A549 (cell line): ENCODE results near the gene CHMP3.

Experiments
- CTCF ChIP-seq: fragments of >200 bp; sonication (Bioruptor Twin); formaldehyde crosslinking; IDR thresholded peaks from 3 replicates; pipeline ENCODE4 v1.5.1; 2016
- HDAC2 ChIP-seq: fragments of 200-600 bp; sonication (generic); IDR thresholded peaks from 2 replicates; pipeline ENCODE4 v1.6.1; 2016
- JUN ChIP-seq, 2 experiments: fragments of >200 bp; sonication (Bioruptor Twin); formaldehyde crosslinking; IDR thresholded peaks; 2 replicates in 1 of 2; 3 replicates in 1 of 2; pipeline ENCODE4 v1.6.1; 2016 to 2017
- MAZ ChIP-seq: fragments of 150-350 bp; IDR thresholded peaks from 2 replicates; pipeline ENCODE4 v1.6.1; 2014; ENCODE audit warnings: antibody characterized with exemption, low read depth, low read length, borderline replicate concordance
- NFE2L2 ChIP-seq: fragments of 150-350 bp; conservative IDR thresholded peaks from 2 replicates; pipeline ENCODE4 v1.6.1; 2014; ENCODE audit warnings: low read length
- POLR2A ChIP-seq: IDR thresholded peaks from 2 replicates; pipeline ENCODE4 v1.6.1; 2012; ENCODE audit warnings: mild to moderate bottlenecking, low read length

- TF ChIP-seq CTCF = no peak
- TF ChIP-seq POLR2A = no peak
- no peak for TF ChIP-seq NFE2L2
- TF ChIP-seq HDAC2 = no peak
- TF ChIP-seq MAZ = no peak
- TF ChIP-seq JUN (IDR thresholded peaks at IDR 0.05) = no peak
These were observed 29.4 kb upstream of the CHMP3 start for GRCh38 chr2:86592547-86593230.
